ENCODE results near the gene AKAIN1.

DNA sequence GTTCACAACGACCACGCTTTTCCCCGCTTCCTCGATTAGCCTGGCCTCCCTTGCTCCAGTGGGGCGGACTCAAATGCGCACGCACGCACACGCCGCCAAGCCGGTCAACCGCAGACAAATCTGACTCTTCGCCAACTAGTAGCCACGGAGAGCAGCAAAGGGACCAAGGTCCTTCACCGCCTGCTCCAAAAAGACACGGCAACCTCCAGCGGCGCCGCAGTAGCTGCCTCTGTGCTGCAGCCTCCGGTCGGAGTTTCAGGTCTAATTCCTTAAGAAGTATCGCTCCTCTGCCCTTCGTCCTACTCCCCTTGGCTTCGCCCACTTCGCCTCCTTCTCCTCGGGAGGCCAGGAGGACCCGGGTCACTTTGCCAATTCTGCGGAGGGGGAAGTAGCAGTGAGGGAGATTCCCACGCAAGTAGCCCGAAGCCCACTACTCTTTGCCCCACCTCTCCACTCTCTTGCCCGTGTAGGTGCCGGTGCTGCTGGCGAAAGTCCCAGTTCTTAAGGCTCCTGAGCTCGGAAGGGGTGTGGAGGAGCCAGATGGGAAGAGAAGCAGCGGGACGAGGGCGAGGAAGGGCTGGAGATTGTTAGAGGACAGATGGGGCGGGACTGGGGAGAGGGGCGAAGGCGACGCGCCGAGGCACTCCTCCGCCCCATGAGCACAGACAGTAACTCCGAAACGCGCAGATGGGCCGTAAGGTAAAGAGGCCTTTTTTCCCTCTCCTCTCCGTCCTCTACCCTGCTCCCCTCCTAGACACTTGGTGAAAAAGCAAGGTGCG is 615 bp downstream of the AKAIN1 start:
- TF ChIP-seq, protein P1, sequence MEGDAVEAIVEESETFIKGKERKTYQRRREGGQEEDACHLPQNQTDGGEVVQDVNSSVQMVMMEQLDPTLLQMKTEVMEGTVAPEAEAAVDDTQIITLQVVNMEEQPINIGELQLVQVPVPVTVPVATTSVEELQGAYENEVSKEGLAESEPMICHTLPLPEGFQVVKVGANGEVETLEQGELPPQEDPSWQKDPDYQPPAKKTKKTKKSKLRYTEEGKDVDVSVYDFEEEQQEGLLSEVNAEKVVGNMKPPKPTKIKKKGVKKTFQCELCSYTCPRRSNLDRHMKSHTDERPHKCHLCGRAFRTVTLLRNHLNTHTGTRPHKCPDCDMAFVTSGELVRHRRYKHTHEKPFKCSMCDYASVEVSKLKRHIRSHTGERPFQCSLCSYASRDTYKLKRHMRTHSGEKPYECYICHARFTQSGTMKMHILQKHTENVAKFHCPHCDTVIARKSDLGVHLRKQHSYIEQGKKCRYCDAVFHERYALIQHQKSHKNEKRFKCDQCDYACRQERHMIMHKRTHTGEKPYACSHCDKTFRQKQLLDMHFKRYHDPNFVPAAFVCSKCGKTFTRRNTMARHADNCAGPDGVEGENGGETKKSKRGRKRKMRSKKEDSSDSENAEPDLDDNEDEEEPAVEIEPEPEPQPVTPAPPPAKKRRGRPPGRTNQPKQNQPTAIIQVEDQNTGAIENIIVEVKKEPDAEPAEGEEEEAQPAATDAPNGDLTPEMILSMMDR (IDR thresholded peaks at IDR 0.05): no peak
- TF ChIP-seq POLR2A (IDR thresholded peaks at IDR 0.05): no peak
